Mammary epithelial cell (primary cell): ENCODE results near the gene GLRX3.

Source experiments
- CTCF ChIP-seq, 2 donors: IDR thresholded peaks in 1 of 2; conservative IDR thresholded peaks in 1 of 2; 2 replicates each; pipeline ENCODE4 v1.5.1; 2011 to 2012; ENCODE audit warnings: inconsistent platforms in 2 of 2, low read length in 2 of 2, mild to moderate bottlenecking in 2 of 2, control low read depth in 1 of 2, low read depth in 1 of 2; ENCODE audit not compliant: insufficient read depth in 1 of 2; ENCODE audit errors: extremely low read depth in 1 of 2
- EZH2 ChIP-seq: IDR thresholded peaks from 2 replicates; pipeline ENCODE4 v1.6.1; 2012; ENCODE audit warnings: low read length, inconsistent platforms, borderline replicate concordance

- TF ChIP-seq CTCF (conservative IDR thresholded peaks at IDR 0.05 in 1 of 2, IDR thresholded peaks at IDR 0.05 in 1 of 2; ENCODE audit: extremely low read depth in 1 of 2, insufficient read depth in 1 of 2, low read depth in 1 of 2, low read length in 2 of 2), result no peak
- no peak for TF ChIP-seq EZH2
These were observed 9.9 kb downstream of the GLRX3 start for GRCh38 chr10:130146042-130146441.
